ENCODE results near the gene RFX2.

Gene RFX2

DNA sequence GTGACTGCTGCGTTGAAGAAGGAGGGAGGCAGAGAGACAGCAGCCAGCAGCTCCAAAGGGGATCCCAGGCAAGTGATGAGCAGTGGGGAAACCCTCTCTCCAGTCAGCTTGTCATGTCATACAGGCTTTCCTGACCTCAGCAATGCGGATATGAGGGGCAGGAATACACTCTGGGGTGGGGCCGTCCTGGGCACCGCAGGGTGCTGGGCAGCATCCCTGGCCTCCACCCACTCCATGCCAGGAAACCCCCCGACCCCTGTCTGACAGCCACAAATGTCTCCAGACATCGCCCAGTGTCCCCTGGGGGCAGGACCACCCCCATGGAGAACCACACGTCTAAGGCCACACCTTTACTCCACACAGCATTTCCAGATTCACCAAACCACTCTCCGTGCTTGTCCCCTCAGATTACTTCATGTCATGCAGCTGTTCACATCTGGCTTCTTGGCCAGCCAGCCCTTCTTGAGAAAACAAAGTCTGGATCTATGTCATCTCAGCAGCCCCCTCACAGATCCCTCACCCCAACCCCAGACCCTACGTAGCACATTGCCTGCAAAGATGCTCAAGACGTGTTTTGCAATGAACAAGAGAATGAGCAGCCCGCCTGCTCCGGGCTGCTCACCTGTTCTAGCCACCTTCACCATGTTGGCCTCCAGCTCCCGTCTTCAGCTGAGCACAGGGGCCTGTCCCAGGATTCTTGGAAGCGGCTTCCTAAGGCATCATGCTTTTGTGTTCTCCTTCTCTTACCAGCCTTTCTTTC, 46.5 kb downstream of the RFX2 start:
- in situ Hi-C loops (cut with HindIII; ENCODE audit: low sequenced_read_pairs), result no loop called here
- no peak for DNase-seq (ENCODE audit: low read depth)
- H3K4me3 ChIP-seq (ENCODE audit: low read depth, low read length), result no peak overlapping the region
- TF ChIP-seq, protein P1, sequence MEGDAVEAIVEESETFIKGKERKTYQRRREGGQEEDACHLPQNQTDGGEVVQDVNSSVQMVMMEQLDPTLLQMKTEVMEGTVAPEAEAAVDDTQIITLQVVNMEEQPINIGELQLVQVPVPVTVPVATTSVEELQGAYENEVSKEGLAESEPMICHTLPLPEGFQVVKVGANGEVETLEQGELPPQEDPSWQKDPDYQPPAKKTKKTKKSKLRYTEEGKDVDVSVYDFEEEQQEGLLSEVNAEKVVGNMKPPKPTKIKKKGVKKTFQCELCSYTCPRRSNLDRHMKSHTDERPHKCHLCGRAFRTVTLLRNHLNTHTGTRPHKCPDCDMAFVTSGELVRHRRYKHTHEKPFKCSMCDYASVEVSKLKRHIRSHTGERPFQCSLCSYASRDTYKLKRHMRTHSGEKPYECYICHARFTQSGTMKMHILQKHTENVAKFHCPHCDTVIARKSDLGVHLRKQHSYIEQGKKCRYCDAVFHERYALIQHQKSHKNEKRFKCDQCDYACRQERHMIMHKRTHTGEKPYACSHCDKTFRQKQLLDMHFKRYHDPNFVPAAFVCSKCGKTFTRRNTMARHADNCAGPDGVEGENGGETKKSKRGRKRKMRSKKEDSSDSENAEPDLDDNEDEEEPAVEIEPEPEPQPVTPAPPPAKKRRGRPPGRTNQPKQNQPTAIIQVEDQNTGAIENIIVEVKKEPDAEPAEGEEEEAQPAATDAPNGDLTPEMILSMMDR (IDR thresholded peaks at IDR 0.05; ENCODE audit: low read depth, low read length, missing control alignments), result no peak

DNA sequence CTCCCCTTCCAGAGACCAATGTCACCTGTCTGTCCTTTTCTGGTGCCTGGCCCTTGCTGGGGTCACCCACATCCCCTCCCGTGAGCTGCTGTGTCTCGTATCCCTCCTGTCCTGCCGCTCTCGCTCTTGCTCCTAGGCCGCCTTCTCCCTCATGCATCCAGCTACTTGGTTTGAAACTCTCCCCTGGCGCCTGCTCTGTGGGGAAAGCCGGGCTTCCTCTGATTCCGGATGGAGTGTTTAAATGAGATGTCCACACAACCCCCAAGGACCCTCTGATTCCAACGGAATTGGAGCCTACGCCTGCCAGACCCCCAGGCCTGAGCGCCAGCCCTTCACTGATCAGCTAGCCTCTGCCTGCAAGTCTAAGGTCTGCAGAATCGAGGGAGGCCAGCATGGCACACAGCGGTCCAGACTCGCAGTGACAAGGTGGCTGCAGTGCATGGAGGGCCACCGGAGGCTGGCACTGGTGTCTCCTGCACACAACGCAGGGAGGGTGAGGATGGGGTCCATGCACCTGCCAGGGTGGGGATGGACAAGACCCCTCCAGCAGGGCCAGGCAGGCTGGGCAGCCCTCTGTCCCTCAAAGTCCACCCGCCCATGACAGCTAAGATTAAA, 47.2 kb downstream of the RFX2 start:
- in situ Hi-C loops (cut with HindIII; ENCODE audit: low sequenced_read_pairs), result no loop called here
- TF ChIP-seq, protein P1 (IDR thresholded peaks at IDR 0.05; ENCODE audit: low read depth, low read length, missing control alignments), result no peak
- no peak overlapping the region for H3K4me3 ChIP-seq (ENCODE audit: low read depth, low read length)
- no peak for DNase-seq (ENCODE audit: low read depth)

DNA sequence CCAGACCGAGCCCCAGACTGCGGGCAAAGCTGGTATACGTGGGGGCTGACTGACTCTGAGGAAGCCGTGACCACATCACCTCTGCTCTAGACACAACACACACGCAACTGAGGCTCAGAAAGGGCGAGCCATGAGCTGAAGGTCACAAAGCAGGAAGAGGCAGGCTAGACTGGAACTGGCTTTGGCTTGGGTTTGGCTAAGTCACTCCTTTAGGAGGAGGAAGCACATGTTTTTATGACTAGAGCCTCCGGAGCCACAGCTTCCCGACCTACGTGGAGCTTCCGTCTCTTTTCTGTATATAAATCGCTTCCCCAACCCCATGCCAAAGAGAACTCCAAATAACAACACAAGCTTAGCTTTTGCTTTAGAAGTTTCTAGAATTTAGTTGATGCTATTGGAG, 48.0 kb downstream of the RFX2 start:
- TF ChIP-seq, protein P1 (IDR thresholded peaks at IDR 0.05; ENCODE audit: low read depth, low read length, missing control alignments), result no peak
- in situ Hi-C loops (cut with HindIII; ENCODE audit: low sequenced_read_pairs), result no loop called here
- DNase-seq (ENCODE audit: low read depth), result no peak
- H3K4me3 ChIP-seq (ENCODE audit: low read depth, low read length), result no peak overlapping the region

DNA sequence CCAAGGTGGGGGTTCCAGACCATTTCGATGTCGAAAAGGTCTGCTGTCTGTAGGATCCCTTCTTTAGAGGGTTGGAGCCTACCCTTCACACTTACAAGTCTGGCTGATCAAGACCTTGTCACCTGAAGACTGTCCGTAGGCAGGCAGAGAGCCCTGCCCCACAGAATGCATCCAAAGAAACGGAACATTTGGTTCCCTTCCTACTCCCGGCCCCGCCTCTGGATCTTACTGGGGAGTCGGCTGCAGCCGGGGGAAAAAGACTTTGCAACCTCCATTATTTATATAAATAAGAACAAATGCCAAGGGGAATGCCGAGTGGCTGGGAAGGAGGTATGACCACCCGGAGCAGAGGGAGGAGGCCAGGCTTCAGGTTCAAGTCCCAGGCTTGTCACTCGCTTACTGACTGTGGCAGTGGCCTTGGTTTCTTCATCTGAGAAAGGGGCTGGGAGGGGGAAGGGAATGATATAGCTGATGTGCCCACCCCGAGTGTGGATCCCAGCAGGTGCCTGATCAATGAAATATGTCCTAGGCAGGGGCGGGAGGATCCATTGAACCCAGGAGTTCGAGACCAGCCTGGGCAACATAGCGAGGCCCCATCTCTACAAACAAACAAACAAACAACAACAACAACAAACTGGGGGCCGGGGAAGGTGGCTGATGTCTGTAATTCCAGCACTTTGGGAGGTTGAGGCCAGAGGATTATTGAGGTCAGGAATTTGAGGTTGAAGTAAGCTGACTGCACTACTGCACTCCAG, 48.7 kb downstream of the RFX2 start:
- in situ Hi-C loops (cut with HindIII; ENCODE audit: low sequenced_read_pairs), result no loop called here
- TF ChIP-seq, protein P1 (IDR thresholded peaks at IDR 0.05; ENCODE audit: low read depth, low read length, missing control alignments), result no peak
- no peak for DNase-seq (ENCODE audit: low read depth)
- H3K4me3 ChIP-seq (ENCODE audit: low read depth, low read length), result no peak overlapping the region

DNA sequence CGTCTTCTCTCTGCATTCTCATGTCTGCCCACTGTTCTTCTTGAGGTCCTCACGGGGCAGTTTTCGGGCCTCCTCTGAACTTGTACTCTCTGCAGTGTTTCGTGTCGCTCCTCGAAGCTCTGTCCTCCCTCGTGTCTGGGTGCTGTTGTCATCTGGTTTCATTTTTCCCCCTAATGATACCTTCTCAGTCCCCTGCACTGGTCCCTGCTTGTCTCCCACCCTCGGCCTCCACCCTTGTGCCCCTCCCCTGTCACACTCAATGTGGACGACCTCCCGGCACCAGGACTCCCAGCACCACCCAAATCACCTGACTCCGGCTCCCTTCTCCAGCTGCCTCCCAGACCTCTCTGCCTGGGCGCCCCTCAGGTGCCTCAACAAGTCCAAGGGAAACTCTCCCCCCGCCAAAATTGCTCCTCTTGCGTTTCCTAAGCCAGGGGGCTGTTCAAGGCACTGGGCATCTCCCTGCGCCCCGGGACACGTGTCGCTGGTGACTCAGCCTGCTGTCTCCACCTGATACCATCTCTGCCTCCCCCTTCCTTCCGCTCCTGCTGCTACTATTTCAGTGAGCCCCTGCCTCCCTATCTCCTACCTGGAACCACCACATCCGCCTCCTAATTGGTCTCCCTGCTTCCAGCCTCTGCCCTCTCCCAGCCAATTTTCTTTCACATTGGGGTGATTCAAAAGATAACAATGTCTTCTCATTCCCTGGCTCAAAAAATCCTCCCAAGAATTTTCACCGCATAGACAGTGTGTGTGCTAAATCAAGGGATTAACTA, 49.5 kb downstream of the RFX2 start:
- no peak overlapping the region for H3K4me3 ChIP-seq (ENCODE audit: low read depth, low read length)
- TF ChIP-seq, protein P1 (IDR thresholded peaks at IDR 0.05; ENCODE audit: low read depth, low read length, missing control alignments), result no peak
- no peak for DNase-seq (ENCODE audit: low read depth)
- in situ Hi-C loops (cut with HindIII; ENCODE audit: low sequenced_read_pairs), result no loop called here

DNA sequence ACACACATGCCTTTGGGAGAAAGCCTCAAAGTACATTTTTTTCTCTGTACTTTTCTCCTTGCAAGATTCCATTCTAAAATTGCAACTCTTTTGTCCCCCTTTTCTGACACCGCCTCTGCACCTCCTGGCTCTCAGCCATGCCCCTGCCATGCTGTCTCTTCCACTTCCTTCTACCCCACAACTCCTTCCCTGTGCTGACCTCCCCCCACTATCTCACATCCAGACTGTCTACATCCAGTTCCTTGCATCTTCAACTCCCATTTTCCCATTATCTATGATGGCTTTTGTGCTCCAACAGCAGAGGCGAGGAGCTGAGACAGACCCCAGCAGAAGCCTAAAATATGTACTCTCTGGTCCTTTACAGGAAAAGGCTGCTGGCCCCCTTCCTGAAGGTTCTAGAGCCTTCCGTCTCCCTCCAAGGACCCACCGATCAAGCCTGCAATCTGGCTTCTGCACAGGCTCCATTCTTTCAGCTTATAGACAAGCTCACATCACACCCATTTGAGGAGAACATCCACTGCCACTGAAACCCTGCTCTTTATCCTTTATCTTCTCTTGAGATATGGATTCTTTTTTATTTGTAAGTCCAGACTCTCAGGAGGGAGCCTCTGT, 50.2 kb downstream of the RFX2 start:
- DNase-seq (ENCODE audit: low read depth), result no peak
- H3K4me3 ChIP-seq (ENCODE audit: low read depth, low read length), result no peak overlapping the region
- in situ Hi-C loops (cut with HindIII; ENCODE audit: low sequenced_read_pairs), result no loop called here
- TF ChIP-seq, protein P1 (IDR thresholded peaks at IDR 0.05; ENCODE audit: low read depth, low read length, missing control alignments), result no peak
